Measurements from ENCODE around the gene PIH1D1.
A peak's percentile ranks its signal among the peaks of the same experiment; 100 is the strongest.

DNA sequence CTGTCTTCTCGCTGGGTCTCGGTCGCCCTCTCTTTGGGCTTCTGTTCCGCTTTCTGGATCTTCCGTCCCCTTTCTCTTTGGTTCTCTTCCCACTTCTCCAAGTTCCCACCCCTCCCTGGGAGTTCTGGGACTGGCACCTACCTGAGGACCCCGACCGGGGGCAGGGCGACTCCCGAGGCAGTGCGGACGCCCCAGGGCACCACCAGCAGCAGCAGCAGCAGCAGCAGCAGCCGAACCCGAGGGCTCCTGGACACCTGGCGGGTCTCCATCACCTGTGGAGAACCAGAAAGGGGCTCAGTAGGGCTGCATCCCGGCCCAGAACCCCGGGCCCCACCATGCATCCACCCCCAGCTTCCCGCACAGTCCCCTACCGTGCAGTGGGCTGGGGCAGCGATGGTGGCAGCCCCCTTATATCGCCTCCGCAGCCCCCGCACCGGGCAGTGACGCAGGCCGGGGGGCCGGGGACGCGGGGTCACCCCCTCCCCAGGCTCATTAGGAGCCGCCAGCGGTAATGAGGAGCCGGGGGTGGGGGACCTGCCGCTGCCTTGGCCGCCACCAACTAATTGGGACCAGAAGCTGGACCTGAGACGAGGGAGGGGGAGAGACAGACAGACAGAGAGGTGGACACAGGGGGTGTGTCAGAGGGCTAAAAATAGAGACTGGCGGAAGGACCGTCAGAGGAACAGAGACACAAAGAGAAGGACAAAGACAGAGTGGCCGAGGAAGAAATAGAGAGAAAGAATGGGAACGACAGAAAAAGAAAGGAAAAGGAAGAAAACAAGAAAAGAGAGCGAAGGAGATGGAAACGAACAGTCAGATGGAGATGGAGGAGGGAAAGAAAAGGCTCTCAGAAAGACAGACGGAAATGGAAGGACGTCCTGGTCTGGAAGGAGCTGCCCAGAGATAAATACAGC is 28.3 kb downstream of the PIH1D1 start, which contains the start of gene PTH2:
- TF ChIP-seq, protein P1, sequence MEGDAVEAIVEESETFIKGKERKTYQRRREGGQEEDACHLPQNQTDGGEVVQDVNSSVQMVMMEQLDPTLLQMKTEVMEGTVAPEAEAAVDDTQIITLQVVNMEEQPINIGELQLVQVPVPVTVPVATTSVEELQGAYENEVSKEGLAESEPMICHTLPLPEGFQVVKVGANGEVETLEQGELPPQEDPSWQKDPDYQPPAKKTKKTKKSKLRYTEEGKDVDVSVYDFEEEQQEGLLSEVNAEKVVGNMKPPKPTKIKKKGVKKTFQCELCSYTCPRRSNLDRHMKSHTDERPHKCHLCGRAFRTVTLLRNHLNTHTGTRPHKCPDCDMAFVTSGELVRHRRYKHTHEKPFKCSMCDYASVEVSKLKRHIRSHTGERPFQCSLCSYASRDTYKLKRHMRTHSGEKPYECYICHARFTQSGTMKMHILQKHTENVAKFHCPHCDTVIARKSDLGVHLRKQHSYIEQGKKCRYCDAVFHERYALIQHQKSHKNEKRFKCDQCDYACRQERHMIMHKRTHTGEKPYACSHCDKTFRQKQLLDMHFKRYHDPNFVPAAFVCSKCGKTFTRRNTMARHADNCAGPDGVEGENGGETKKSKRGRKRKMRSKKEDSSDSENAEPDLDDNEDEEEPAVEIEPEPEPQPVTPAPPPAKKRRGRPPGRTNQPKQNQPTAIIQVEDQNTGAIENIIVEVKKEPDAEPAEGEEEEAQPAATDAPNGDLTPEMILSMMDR (IDR thresholded peaks at IDR 0.05; ENCODE audit: extremely low read depth in 1 of 2, insufficient read depth in 1 of 2, low read depth in 1 of 2, low read length in 2 of 2) = no peak
- TF ChIP-seq POLR2A (IDR thresholded peaks at IDR 0.05; ENCODE audit: low read depth, low read length) = no peak
- no peak for TF ChIP-seq POLR2AphosphoS5 (IDR thresholded peaks at IDR 0.05; ENCODE audit: insufficient read depth, low read depth, low read length)
- no peak for TF ChIP-seq JUN (IDR thresholded peaks at IDR 0.05; ENCODE audit: borderline replicate concordance, insufficient read depth, insufficient read length, low read depth)
- TF ChIP-seq, protein P2, sequence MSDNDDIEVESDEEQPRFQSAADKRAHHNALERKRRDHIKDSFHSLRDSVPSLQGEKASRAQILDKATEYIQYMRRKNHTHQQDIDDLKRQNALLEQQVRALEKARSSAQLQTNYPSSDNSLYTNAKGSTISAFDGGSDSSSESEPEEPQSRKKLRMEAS (IDR thresholded peaks at IDR 0.05; ENCODE audit: insufficient read depth, insufficient read length) = no peak
- TF ChIP-seq EZH2 (IDR thresholded peaks at IDR 0.05; ENCODE audit: borderline replicate concordance, low read depth, low read length, severe bottlenecking) = peak; percentile 74

Measured in endothelial cell of umbilical vein (primary cell).